ENCODE measurements around the gene FCRL4. TPM values are rescaled to one million over a fixed set of nuclear protein-coding genes. Genes with fewer than 3 reads are reported as not detected.
A peak's percentile ranks its signal among the peaks of the same experiment; 100 is the strongest.

The FCRL4 gene
- not detected in 2 replicates for total RNA-seq (2014; rRNA removed; shearing (Covaris generic))

- DNase-seq: no peak
- Histone ChIP-seq H3K36me3 (replicated peaks; ENCODE audit: control insufficient read depth, insufficient read depth, low read length) (no peaks in the 10 kb centered on the region), H3K4me3 (ENCODE audit: insufficient read depth, low read depth, low read length) (no peak within 1 kb of the TSS), H3K27me3 (ENCODE audit: control insufficient read depth, insufficient read depth, low read length) (no peaks in the 10 kb centered on the region; the same call in 1 of the 2 replicates)
These were observed at the start of gene FCRL4 for GRCh38 chr1:157597959-157598667. FCRL4 (minus strand) TSS chr1:157598085; CDS start chr1:157597944, 141 bp downstream.

DNA sequence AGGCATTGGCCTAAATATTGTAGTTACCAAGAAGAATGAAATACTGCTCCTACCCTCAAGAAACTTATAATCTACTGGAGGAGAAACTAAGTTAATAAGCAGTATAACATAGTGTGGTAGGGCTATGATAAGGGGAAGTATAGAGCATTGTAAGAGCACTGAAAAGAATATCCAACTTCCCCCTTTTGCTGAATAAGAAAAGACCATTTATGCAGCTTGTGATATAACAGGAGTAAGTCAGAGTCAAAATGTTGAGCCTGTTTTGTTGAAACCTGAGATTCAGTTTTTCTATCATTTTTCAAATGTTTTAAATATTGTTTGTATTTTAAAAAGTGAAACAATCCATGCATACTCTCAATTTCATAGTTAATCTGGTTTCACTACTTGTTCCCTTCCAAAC is 48.3 kb upstream of the FCRL4 start:
- Histone ChIP-seq H3K27me3 (ENCODE audit: control insufficient read depth, insufficient read depth, low read length) (no peaks in the 10 kb centered on the region; the same call in 1 of the 2 replicates), H3K36me3 (replicated peaks; ENCODE audit: control insufficient read depth, insufficient read depth, low read length) (no peaks in the 10 kb centered on the region), H3K4me3 (ENCODE audit: insufficient read depth, low read depth, low read length) (no peak overlapping the region)
- no peak for DNase-seq

DNA sequence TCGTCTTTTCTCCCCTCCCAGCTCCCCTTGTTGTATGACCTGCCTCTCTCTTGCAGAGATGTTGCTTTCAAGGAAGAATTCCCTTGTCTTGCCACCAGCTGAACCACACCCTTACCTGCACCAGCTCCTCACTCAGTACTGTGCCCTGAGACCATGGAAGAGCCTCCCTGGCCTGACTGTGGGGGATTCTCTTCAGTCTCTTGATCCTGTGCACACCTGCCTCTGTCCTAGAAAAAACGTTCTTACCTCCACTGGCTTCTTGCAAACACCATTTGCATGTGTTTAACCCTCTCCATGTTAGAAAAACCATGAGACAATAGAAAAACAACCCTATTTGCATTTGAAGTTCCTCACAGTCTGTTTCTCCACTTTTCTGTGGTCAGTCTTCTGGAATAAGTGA is 43.3 kb upstream of the FCRL4 start:
- no peaks in the 10 kb centered on the region for H3K27me3 ChIP-seq (ENCODE audit: control insufficient read depth, insufficient read depth, low read length)
- peak; percentile 4 for DNase-seq
- no peak overlapping the region for H3K4me3 ChIP-seq (ENCODE audit: insufficient read depth, low read depth, low read length)
- no peaks in the 10 kb centered on the region for H3K36me3 ChIP-seq (replicated peaks; ENCODE audit: control insufficient read depth, insufficient read depth, low read length)

- Histone ChIP-seq H3K27me3 (ENCODE audit: control insufficient read depth, insufficient read depth, low read length) (no peaks in the 10 kb centered on the region), H3K4me3 (ENCODE audit: insufficient read depth, low read depth, low read length) (no peak overlapping the region), H3K36me3 (replicated peaks; ENCODE audit: control insufficient read depth, insufficient read depth, low read length) (no peaks in the 10 kb centered on the region)
- DNase-seq: no peak
These were observed 41.9 kb upstream of the FCRL4 start for GRCh38 chr1:157639800-157640199.

DNA sequence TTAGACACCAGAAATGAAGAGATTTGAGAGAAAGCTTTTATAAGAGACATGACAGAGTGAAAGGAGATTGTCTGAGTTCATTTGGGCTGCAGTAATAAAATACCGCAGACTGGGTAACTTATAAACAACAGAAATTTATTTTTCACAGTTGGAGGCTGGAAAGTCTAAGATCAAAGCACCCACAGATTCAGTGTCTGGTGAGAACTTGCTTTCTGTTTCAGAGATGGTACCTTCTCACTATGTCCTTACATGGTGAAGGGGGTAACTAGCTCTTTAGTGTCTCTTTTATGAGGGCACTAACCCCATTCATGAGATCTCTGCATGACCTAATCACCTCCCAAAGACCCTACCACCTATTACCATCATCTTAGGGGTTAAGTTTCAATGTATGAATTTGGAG is 30.9 kb upstream of the FCRL4 start:
- no peak for DNase-seq
- H3K36me3 ChIP-seq (replicated peaks; ENCODE audit: control insufficient read depth, insufficient read depth, low read length): no peaks in the 10 kb centered on the region
- no peak overlapping the region for H3K4me3 ChIP-seq (ENCODE audit: insufficient read depth, low read depth, low read length)
- H3K27me3 ChIP-seq (ENCODE audit: control insufficient read depth, insufficient read depth, low read length): no peaks in the 10 kb centered on the region

DNA sequence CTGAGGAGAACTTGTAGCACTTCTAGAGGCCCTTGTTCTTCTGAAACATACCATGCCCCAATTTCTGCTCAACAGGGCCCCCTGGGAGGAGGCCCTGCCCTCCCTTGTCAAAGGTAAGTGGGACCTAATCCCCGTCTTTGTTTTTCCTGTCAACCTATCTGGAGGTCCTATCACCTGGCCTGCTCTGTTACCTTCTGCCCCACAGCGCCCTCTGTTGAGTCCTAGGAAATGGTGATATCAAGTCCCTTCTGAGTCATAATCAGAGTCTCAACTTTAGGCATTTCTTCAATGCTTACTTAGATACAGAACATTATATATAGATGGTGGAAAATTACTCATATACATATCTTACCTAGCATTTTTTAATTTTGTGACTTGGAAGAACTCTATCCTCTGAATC is 28.2 kb upstream of the FCRL4 start:
- no peaks in the 10 kb centered on the region for H3K27me3 ChIP-seq (ENCODE audit: control insufficient read depth, insufficient read depth, low read length)
- peak; percentile 41 for DNase-seq
- no peak overlapping the region for H3K4me3 ChIP-seq (ENCODE audit: insufficient read depth, low read depth, low read length)
- H3K36me3 ChIP-seq (replicated peaks; ENCODE audit: control insufficient read depth, insufficient read depth, low read length): no peaks in the 10 kb centered on the region

DNA sequence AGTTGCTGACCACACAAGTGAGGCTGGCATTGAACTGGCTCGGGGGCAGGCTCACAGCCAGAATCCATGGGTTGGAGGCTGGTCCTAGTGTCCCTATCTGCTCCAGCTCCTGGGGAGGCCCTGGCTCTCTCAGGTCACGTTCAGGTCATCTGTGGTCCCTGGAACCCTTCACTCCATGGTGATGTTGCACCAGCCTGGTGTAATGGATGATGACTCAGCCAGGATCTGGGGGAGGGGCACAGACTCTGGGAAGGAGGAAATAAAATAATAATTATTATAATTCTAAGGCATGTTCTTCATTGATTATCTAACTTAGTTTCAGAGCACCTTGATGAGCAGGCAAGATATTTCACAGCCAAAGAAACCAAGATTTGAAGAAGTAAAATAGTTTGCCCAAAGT is 26.6 kb upstream of the FCRL4 start:
- H3K27me3 ChIP-seq (ENCODE audit: control insufficient read depth, insufficient read depth, low read length): no peaks in the 10 kb centered on the region

DNA sequence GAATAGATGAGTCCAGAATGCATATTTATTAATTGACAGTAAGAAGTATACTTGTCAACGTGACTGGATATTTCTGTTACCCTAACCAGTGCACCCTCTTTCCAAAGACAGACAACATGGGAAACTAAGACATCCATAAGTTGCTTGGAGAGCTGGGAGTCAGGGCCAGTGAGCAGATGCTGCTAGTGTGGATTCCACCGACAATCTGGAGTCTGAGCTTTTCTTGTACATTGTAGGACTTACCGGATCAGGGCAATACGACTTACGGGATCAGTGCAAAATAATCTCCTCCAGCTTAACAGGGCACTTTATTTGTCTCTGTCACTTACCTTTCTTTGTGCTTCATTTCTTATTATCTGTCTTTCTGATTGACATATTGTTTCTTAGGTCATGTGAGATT is 24.6 kb upstream of the FCRL4 start:
- Histone ChIP-seq H3K4me3 (ENCODE audit: insufficient read depth, low read depth, low read length) (no peak overlapping the region), H3K36me3 (replicated peaks; ENCODE audit: control insufficient read depth, insufficient read depth, low read length) (no peaks in the 10 kb centered on the region), H3K27me3 (ENCODE audit: control insufficient read depth, insufficient read depth, low read length) (no peaks in the 10 kb centered on the region)
- DNase-seq: no peak

More for the DNA sequence above, 26.6 kb upstream of the FCRL4 start:
- Histone ChIP-seq H3K36me3 (replicated peaks; ENCODE audit: control insufficient read depth, insufficient read depth, low read length) (no peaks in the 10 kb centered on the region), H3K4me3 (ENCODE audit: insufficient read depth, low read depth, low read length) (no peak overlapping the region)
- no peak for DNase-seq

DNA sequence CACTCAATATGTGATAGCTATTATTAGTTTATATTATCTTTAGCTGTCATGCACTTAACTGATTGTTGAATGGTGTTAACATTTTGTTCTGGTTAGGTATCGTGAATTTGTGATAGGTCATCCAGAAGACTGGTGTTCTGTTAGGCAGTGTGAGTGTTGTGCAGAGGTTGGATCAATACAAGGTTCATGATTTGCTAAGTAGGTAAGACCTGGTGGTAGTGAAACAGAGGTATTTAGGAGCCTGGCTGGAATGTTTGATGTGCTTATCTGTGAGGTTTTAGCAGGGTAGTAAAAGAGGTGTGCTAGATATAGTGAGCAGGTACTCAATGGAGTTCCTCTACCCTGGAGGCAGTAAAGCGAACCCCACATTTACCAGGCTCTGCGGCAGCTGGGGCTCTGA is 20.3 kb upstream of the FCRL4 start:
- H3K4me3 ChIP-seq (ENCODE audit: insufficient read depth, low read depth, low read length): no peak overlapping the region
- no peak for DNase-seq
- H3K27me3 ChIP-seq (ENCODE audit: control insufficient read depth, insufficient read depth, low read length): no peaks in the 10 kb centered on the region; the same call in 1 of the 2 replicates
- H3K36me3 ChIP-seq (replicated peaks; ENCODE audit: control insufficient read depth, insufficient read depth, low read length): no peaks in the 10 kb centered on the region

DNA sequence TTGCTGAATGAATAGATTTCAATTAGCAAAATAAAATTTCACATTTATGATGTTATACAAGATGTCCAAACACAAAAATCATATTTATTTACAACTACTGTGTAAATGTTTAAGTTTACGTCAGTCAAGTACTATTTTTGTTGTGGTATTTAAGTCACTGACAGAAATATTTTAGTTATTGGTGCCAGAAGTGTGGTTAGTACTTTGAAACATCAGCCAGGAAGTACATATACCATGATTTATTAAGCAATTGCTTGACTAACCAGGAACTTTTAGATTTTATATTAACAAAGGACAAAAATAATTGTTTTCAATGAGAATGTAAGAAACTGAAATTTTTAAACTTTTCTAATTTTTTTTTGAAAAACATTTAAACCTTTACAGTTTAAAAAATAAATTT is 2.4 kb upstream of the FCRL4 start:
- Histone ChIP-seq H3K27me3 (ENCODE audit: control insufficient read depth, insufficient read depth, low read length) (no peaks in the 10 kb centered on the region), H3K4me3 (ENCODE audit: insufficient read depth, low read depth, low read length) (no peak overlapping the region), H3K36me3 (replicated peaks; ENCODE audit: control insufficient read depth, insufficient read depth, low read length) (no peaks in the 10 kb centered on the region)
- DNase-seq: no peak

- Histone ChIP-seq H3K27me3 (ENCODE audit: control insufficient read depth, insufficient read depth, low read length) (no peaks in the 10 kb centered on the region; the same call in 1 of the 2 replicates), H3K36me3 (replicated peaks; ENCODE audit: control insufficient read depth, insufficient read depth, low read length) (no peaks in the 10 kb centered on the region), H3K4me3 (ENCODE audit: insufficient read depth, low read depth, low read length) (no peak overlapping the region)
- no peak for DNase-seq
These were observed 1.5 kb downstream of the FCRL4 start for GRCh38 chr1:157596384-157596783.

GRCh38 chr1:157595356-157595755 is 2.5 kb downstream of the FCRL4 start:
- no peaks in the 10 kb centered on the region for H3K36me3 ChIP-seq (replicated peaks; ENCODE audit: control insufficient read depth, insufficient read depth, low read length)
- no peak overlapping the region for H3K4me3 ChIP-seq (ENCODE audit: insufficient read depth, low read depth, low read length)
- DNase-seq: no peak
- H3K27me3 ChIP-seq (ENCODE audit: control insufficient read depth, insufficient read depth, low read length): no peaks in the 10 kb centered on the region; the same call in 1 of the 2 replicates

- no peaks in the 10 kb centered on the region; the same call in 1 of the 2 replicates for H3K27me3 ChIP-seq (ENCODE audit: control insufficient read depth, insufficient read depth, low read length)
- no peak for DNase-seq
- no peaks in the 10 kb centered on the region for H3K36me3 ChIP-seq (replicated peaks; ENCODE audit: control insufficient read depth, insufficient read depth, low read length)
- no peak overlapping the region for H3K4me3 ChIP-seq (ENCODE audit: insufficient read depth, low read depth, low read length)
These were observed 11.9 kb downstream of the FCRL4 start for GRCh38 chr1:157585984-157586383.

DNA sequence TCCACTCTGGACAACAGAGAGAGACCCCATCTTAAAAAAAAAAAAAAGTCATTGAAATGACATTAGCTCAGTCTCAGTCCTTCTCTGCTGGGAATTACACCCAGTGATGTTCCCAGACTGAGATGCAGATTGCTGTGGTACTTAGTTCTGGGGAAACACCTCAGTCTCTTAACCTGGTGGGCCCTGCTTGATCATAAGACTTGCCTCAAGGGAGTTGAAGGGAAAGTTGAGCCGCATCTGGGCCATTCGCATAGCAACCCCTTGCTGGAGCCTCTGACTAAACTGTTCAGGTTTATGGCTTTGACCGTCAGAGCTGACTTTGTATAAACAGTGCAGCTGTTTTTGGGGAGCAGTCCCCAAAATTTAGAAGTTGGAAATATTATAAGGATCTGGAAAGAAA is 13.4 kb downstream of the FCRL4 start:
- Histone ChIP-seq H3K27me3 (ENCODE audit: control insufficient read depth, insufficient read depth, low read length) (no peaks in the 10 kb centered on the region; the same call in 1 of the 2 replicates), H3K36me3 (replicated peaks; ENCODE audit: control insufficient read depth, insufficient read depth, low read length) (no peaks in the 10 kb centered on the region), H3K4me3 (ENCODE audit: insufficient read depth, low read depth, low read length) (no peak overlapping the region)
- DNase-seq: no peak

GRCh38 chr1:157580828-157581210 is 17.1 kb downstream of the FCRL4 start:
- H3K36me3 ChIP-seq (replicated peaks; ENCODE audit: control insufficient read depth, insufficient read depth, low read length): no peaks in the 10 kb centered on the region
- H3K27me3 ChIP-seq (ENCODE audit: control insufficient read depth, insufficient read depth, low read length): no peaks in the 10 kb centered on the region; the same call in 1 of the 2 replicates
- no peak for DNase-seq
- H3K4me3 ChIP-seq (ENCODE audit: insufficient read depth, low read depth, low read length): no peak overlapping the region
